Non-pigmented ciliary epithelial cell (primary cell): Measurements from ENCODE around the gene CSF1R.
"Not testable (repeated sequence)": the region's sequence is repeated elsewhere in the genome, so short reads cannot be mapped to it uniquely, and the experiment has no call there.

Experiments used
- DNase-seq: peaks from one replicate; pipeline ENCODE4 v3.0.0-alpha.2; 2010; ENCODE audit warnings: low read depth

Gene CSF1R

GRCh38 chr5:150055326-150056074, 30.9 kb downstream of the CSF1R start:
- DNase-seq = no peak

- no peak for DNase-seq
Measured at GRCh38 chr5:150054569-150054968, 31.8 kb downstream of the CSF1R start.

- DNase-seq = no peak
Measured at GRCh38 chr5:150053713-150054392, 32.5 kb downstream of the CSF1R start.

DNA sequence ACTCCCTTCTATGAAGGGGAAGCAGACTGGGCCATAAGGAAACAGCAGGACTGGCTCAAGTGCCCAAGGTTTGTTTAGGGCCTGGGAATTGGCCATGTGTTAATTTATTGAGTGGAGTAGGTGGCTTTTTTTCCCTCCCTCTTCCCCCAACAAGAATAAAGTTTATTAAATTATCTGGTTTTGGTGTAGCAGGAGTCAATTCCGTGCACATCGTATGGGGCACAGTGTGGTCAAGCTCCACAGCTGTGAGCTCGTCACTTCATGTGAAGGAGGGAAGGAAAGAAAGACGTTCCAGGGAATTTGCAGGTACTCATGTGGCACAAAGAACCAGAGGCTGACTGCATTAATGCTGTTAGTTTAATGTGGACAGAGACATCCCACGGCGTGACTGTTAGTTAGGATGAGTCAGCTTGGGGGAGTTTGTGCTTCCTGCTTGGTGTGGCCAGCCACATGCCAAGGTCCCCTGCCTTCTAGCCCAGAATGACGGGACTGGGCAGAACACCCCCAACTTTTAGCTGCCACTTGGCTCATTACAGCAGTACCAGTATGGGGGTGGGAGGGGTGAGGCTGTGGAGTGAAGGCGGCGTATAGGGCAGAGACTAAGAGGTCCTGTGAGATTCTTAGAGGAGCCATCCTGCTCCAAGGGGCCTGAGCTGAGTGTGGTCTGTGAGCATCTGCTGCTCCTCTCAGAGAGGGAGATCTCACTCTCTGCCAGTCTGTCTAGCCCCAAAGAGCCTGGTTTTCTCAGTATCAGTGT, 33.2 kb downstream of the CSF1R start:
- peak; percentile 63 for DNase-seq

- no peak for DNase-seq
Measured at GRCh38 chr5:150052226-150052955, 34.0 kb downstream of the CSF1R start.

- no peak for DNase-seq
Measured at GRCh38 chr5:150051657-150052195, 34.6 kb downstream of the CSF1R start.

GRCh38 chr5:150050172-150050811, 36.1 kb downstream of the CSF1R start:
- DNase-seq = not testable (repeated sequence)

- no peak for DNase-seq
Measured at GRCh38 chr5:150046031-150046430, 40.3 kb downstream of the CSF1R start.

GRCh38 chr5:150045549-150045948, 40.8 kb downstream of the CSF1R start:
- DNase-seq = no peak

GRCh38 chr5:150044712-150045111, 41.6 kb downstream of the CSF1R start:
- no peak for DNase-seq

DNA sequence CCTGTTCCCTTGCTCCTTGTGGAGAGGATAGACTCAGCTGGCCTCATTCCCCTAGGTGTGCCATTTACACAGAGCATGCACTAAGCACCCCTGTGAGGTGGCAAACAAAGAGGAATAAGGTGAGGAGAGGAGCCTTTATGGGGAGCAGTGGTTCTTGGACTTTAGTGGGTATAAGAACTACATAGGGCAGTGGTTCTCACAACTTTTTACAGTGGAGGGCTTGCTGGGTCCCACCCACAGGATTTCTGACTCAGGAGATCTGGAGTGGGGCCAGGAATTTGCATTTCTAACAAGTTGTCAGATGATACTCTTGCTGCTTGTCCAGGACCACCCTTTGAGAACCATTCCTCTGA, 42.0 kb downstream of the CSF1R start:
- DNase-seq = peak; percentile 58

- no peak for DNase-seq
Measured at GRCh38 chr5:150043657-150044328, 42.6 kb downstream of the CSF1R start.

DNA sequence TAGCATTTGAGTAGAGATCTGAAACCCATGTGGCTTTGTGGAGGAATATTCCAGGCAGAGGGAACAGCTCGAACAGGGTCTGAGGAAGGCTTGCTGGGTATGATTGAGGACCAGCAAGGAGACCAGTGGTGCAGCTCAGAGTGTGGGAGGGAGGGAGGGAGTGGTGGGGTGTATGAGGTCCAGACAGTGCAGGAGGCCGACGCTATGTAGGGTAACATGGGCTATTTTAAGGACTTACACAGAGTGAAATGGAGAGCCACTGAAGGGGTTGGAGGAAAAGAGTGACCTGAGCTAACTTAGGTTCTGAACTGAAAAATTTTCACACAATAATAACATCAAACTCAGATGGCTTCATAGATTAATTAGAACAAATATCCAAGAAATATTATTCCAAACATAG, 43.9 kb downstream of the CSF1R start:
- no peak for DNase-seq

DNA sequence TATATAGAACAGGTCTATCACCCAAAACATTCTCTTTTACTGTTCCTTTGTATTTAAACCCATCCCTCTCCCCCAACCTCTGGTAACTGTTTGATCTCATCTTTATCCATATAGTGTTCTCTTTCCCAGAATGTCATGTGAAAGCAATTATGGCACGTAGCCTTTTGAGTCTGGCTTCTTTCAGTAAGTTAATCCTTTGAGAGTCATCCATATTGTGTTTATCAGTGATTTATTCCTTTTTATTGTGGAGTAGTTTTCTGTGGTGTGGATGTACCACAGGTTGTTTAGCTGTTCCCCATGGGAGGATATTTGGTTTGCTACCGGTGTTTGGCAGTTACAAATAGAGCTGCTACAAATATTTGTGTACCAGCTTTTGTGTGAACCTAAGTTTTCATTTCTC, 47.8 kb downstream of the CSF1R start:
- DNase-seq = no peak

DNA sequence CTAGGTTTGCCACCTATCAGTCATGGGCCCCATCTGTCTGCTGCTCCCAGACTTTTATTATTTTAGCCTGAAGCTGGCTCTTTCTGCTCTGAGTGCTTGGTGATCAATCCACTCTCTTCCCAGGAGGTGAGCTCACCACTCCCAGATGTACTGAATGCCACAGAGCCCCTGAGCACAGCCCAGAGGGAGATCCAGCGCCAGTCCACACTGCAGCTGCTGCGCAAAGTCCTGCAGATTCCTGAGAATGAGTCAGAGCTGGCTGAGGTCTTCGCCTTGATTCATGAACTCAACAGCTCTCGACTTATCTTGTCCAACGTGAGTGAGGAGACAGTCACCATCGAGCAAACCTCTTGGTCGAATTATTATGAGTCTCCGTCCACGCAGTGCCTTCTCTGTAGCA, 49.8 kb downstream of the CSF1R start:
- DNase-seq = peak; percentile 99

DNA sequence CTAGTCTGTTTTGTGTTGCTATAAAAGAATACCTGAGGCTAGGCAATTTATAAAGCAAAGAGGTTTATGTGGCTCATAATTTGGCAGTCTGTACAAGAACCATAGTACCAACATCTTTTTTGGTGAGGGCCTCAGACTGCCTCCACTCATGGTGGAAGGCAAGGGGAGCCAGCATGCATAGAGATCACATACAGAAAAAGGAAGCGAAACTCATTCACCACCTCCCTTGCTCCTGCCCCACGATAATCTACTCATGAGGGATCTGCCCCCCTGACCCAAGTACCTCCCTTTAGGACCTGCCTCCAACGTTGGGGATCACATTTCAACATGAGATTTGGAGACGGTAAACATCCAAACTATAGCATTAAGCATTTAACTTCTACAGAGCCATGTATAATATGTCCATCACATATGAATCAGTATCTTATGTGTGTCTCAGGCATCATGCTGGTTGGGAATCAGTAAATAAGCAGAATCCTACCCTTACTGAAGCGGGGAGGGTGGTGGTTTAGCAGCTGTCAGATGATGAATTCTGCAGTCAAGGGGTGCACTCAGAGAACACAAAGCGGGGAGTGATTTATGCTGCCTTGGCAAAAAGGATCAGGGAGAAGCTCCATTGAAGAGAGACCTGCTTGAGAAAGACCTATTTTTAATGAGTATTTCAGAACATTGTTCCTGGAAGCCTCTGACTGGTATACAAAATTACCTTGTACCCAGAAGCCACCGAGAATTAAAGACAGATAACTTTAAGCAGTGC, 51.0 kb downstream of the CSF1R start:
- no peak for DNase-seq

- no peak for DNase-seq
Measured at GRCh38 chr5:150034662-150035061, 51.7 kb downstream of the CSF1R start.

DNA sequence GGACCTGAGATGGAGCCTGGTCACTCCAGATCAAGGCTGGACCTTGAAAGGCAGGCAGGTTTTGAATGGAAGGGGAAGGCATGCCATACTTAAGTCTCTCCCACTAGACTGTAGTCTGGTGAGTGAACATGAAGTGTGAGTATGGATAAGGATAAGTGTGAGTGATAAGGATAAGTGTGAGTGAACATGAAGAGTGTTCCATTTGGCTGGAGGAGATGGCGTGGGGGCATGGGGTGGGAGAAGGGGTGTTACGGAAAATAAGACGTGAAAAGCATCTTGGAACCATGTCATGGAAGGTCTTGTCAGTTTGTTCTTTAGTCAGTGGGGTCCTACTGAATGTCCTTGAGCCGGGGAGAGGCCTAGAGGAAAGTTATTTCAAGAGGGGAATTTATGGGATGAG, 53.0 kb downstream of the CSF1R start:
- no peak for DNase-seq

GRCh38 chr5:150028047-150028446, 58.3 kb downstream of the CSF1R start:
- DNase-seq = not testable (repeated sequence)

DNA sequence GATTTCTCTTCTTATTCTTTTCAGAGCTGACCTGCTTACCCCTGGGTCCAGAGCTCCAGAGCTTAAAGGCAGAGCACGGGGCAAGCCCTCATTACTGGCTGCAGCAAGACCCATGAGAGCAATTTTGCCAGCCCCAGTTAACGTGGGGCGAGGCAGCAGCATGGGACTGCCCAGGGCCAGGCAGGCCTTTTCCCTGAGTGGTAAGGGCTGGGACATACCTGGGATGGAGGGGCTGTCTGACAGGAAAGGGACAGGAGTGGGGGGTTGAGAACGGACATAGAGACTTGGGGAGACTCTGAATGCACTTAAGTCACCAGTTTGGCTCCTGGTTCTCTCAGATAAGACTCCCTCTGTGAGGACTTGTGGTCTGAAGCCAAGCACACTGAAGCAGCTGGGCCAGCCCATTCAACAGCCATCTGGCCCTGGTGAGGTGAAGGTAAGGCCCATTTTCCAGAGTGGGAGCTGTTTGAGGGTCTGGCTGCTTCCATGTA, 59.6 kb downstream of the CSF1R start:
- DNase-seq = no peak
